Forelimb muscle (tissue), 1 donor: ENCODE measurements around the gene CCR7. TPM values are rescaled to one million over a fixed set of nuclear protein-coding genes. Genes with fewer than 3 reads are reported as not detected.

ENCODE experiments used
- DNase-seq: peaks from one replicate; pipeline ENCODE4 v3.0.0-alpha.2; 2013; ENCODE audit warnings: low read depth
- polyA plus RNA-seq: library from polyadenylated mRNA; unstranded; fragments of 120-200 nt; gene quantifications from one replicate; pipeline ENCODE4 v1.2.1, GENCODE V29; 2013; ENCODE audit not compliant: insufficient read length

CCR7 gene
- polyA plus RNA-seq, 1 donor, result 0.39 TPM

- DNase-seq, result no peak
Measured at GRCh38 chr17:40562838-40563219, 2.4 kb downstream of the CCR7 start.

GRCh38 chr17:40561871-40562611 is 3.2 kb downstream of the CCR7 start:
- no peak for DNase-seq

GRCh38 chr17:40561294-40561870 is 3.9 kb downstream of the CCR7 start:
- DNase-seq, result no peak

- DNase-seq, result no peak
Measured at GRCh38 chr17:40560592-40561293, 4.5 kb downstream of the CCR7 start.

GRCh38 chr17:40559954-40560591 is 5.2 kb downstream of the CCR7 start:
- DNase-seq, result peak; percentile 73

GRCh38 chr17:40559564-40559916 is 5.7 kb downstream of the CCR7 start:
- no peak for DNase-seq

GRCh38 chr17:40558890-40559563 is 6.2 kb downstream of the CCR7 start:
- DNase-seq, result no peak

- DNase-seq, result no peak
Measured at GRCh38 chr17:40558300-40558889, 6.9 kb downstream of the CCR7 start.

- no peak for DNase-seq
Measured at GRCh38 chr17:40557531-40558299, 7.6 kb downstream of the CCR7 start.

GRCh38 chr17:40556884-40557414 is 8.3 kb downstream of the CCR7 start:
- DNase-seq, result no peak

- DNase-seq, result no peak
Measured at GRCh38 chr17:40556198-40556661, 9.0 kb downstream of the CCR7 start.

GRCh38 chr17:40555296-40556190 is 9.7 kb downstream of the CCR7 start:
- no peak for DNase-seq

GRCh38 chr17:40554646-40555295 is 10.5 kb downstream of the CCR7 start:
- DNase-seq, result no peak

- no peak for DNase-seq
Measured at GRCh38 chr17:40553694-40554534, 11.4 kb downstream of the CCR7 start.

- no peak for DNase-seq
Measured at GRCh38 chr17:40552806-40553693, 12.2 kb downstream of the CCR7 start.

- no peak for DNase-seq
Measured at GRCh38 chr17:40551879-40552768, 13.1 kb downstream of the CCR7 start.
